Right lobe of liver (tissue), 4 donors: ENCODE data around the gene ADAM8.

Source experiments
- POLR2A ChIP-seq: fragments of 450-650 bp; IDR thresholded peaks from one replicate; pipeline ENCODE4 v1.6.1; 2017; ENCODE audit warnings: antibody characterized with exemption, mild to moderate bottlenecking
- TF ChIP-seq, protein P1 (sequence below), 4 donors: fragments of 200-600 bp in 3 of 4; fragments of 450-650 bp in 1 of 4; IDR thresholded peaks; one replicate each; pipeline versions ENCODE4 v1.5.1 to v1.8.0; 2016 to 2022; ENCODE audit warnings: antibody characterized with exemption in 4 of 4, mild to moderate bottlenecking in 2 of 4
- donor health status: DM: no; HTN: no; CAD: no.
- donor health status: DM: no; HTN: no; CAD: no.
- donor health status: DM: no; HTN: yes; CAD: no.

DNA sequence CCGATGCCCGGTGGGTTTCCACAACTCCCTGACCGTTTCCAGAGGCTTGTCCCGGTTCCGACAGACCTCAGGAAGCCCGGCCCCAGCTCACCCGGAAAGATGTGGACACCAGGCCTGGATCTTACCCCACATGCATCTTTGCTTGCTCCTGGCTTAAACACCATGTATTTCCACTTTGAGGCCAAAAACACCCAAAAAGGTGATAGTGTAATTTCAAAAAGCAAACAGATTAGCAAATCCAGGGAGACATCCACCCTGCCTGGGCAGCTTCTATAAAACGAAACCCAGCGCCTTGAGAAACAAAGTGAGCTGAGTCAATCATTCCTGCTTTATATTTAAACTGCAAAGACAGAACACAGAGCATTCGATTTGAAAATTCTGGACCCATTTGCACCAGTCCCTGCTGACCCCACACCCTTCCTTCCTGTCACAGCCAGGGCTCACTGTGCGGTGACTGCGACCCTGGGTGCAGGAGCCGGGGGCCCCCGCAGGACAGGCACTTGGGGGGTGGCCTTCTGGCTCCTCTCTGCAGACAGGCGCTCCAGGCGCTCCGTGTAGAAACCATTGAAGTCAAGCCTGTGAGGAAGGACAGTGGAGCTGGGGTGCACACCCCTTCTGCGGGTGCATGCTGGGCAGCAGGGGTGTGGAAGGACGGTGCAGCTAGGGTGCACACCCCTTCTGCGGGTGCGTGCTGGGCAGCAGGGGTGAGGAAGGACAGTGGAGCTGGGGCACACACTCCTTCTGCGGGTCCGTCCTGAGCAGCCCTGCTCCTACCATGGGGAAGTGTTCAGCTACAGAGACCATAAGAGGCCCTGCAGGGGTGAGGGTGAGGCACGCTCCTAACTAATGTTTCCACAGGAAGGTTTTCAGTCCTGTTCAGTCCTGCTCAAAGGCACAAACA, 2.9 kb upstream of the ADAM8 start:
- TF ChIP-seq POLR2A: no peak
- TF ChIP-seq, protein P1, sequence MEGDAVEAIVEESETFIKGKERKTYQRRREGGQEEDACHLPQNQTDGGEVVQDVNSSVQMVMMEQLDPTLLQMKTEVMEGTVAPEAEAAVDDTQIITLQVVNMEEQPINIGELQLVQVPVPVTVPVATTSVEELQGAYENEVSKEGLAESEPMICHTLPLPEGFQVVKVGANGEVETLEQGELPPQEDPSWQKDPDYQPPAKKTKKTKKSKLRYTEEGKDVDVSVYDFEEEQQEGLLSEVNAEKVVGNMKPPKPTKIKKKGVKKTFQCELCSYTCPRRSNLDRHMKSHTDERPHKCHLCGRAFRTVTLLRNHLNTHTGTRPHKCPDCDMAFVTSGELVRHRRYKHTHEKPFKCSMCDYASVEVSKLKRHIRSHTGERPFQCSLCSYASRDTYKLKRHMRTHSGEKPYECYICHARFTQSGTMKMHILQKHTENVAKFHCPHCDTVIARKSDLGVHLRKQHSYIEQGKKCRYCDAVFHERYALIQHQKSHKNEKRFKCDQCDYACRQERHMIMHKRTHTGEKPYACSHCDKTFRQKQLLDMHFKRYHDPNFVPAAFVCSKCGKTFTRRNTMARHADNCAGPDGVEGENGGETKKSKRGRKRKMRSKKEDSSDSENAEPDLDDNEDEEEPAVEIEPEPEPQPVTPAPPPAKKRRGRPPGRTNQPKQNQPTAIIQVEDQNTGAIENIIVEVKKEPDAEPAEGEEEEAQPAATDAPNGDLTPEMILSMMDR (IDR thresholded peaks at IDR 0.05): no peak
